ENCODE data around the gene HDAC4.
A peak's percentile ranks its signal among the peaks of the same experiment; 100 is the strongest.

HDAC4 gene

DNA sequence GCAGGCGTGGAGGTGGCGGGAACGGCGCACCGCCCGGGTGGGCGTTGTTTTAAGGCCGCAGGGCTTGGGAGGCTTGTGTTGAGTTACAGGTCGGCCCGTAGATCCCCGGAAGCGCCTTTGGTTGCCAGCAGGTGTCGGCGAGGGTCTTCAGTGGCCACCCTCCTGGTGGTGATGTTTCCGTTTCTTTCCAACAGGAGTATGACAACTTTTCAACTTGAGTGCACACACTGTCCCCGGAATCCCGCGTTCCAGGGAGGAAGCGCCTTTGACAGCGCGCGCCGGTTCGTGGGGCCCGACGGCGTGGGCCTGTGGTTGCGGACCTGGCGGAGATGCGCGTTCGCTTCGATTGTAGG lies 1.0 kb upstream of the HDAC4 start:
- no peak for DNase-seq (ENCODE audit: low read depth)
- H3K4me3 ChIP-seq (ENCODE audit: low read length) = peak overlapping the region; percentile 97
- TF ChIP-seq, protein P1, sequence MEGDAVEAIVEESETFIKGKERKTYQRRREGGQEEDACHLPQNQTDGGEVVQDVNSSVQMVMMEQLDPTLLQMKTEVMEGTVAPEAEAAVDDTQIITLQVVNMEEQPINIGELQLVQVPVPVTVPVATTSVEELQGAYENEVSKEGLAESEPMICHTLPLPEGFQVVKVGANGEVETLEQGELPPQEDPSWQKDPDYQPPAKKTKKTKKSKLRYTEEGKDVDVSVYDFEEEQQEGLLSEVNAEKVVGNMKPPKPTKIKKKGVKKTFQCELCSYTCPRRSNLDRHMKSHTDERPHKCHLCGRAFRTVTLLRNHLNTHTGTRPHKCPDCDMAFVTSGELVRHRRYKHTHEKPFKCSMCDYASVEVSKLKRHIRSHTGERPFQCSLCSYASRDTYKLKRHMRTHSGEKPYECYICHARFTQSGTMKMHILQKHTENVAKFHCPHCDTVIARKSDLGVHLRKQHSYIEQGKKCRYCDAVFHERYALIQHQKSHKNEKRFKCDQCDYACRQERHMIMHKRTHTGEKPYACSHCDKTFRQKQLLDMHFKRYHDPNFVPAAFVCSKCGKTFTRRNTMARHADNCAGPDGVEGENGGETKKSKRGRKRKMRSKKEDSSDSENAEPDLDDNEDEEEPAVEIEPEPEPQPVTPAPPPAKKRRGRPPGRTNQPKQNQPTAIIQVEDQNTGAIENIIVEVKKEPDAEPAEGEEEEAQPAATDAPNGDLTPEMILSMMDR (conservative IDR thresholded peaks at IDR 0.05; ENCODE audit: low read length) = peak; percentile 16

DNA sequence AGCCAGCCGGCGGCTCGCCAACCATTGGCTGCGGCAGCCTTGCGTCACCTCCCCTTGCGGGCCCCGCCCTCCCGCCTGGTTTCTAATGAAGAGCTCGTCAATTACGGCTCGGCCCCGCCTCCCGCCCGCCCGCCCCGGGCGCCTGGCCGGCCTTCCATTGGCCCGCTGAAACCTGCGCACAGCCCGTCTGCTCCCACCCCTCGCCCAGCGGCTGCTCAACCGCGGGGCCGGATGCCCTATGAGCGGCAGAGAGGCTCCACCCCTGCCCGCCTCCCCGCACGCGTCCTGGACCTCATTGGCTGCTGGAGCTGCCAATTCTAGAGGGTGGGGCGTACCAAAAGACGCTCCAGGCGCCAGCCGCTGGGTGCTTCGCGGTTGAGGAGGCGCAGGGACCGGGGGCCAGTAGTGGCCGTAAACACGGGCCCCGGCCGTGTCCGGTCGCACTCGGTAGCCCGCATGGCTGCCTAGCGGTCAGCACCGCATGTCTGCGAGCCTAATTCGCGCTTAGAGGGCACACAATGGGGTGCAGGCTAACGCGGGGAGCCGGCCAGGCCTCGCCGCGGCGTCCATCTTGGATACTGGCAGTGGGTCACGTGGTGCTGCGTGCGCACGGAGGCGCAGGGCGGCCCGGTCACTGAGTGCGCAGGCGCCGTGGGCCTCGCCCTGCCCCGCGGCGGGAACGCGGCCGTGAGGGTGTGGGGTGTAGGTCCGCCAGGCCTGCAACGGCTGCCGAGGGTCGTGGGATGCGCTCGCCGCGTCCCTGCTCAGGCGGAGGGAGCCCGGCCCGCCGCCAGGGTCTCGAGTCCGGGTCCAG lies 454 bp upstream of the HDAC4 start:
- DNase-seq (ENCODE audit: low read depth) = peak; percentile 99
- TF ChIP-seq, protein P1 (conservative IDR thresholded peaks at IDR 0.05; ENCODE audit: low read length) = no peak
- peak overlapping the region; percentile 97 for H3K4me3 ChIP-seq (ENCODE audit: low read length)

DNA sequence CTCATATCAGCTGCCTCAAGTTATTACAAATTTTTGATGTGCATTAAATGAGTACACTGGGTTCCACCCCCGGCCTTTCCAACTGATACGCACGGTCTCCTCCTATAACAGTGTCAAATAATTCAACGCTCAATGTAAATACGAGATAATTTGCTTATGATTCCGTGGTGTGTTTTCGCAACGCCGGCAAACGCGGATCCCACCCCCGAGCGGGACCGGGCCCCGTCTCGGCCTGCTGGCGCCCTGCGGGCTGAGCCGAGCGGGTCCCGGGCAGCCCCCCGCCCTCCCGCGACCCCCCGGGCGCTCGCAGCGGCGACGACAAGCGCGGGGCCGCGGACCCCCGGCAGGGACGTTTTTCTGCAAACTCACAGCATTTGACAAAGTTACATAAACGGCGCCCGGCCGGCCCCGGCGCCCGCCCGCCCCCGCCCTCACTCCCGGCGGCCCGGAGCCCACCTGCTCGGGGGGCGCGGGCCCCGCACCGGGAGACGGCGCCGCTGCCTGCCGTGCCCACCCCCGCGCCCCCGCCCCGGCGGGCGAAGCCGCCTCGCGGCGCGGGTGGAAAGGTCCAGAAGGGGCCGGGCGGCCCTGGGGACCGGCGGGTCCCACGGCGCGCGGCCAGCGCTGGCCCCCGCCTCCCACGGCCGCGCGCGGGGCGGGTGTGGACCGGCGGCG lies 762 bp downstream of the HDAC4 start:
- TF ChIP-seq, protein P1 (conservative IDR thresholded peaks at IDR 0.05; ENCODE audit: low read length) = no peak
- peak overlapping the region; percentile 66 for H3K4me3 ChIP-seq (ENCODE audit: low read length)
- DNase-seq (ENCODE audit: low read depth) = no peak

DNA sequence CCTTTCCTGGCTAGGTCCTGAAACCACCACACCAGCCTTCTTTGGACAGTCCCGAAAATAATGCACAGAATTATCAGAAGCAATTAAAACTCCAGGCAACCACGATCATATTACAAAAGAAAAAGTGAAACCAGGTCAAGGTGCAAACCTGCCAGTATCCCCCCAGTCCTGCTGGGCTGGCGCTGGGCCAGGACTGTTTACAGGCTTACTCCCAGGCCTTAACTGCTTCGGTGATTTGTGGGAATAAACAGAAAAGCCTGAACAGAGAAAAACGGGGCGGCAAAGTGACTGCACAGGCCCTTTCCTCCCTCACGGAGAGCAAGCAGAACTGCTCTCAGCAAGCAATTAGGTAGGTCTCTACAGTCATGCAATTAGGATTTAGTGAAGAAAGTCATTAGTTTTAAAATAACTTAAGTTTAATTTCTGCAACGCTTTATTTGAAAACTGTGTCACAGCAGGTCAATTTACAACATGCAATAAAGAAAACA lies 1.3 kb downstream of the HDAC4 start:
- peak; percentile 6 for DNase-seq (ENCODE audit: low read depth)
- peak overlapping the region; percentile 66 for H3K4me3 ChIP-seq (ENCODE audit: low read length)
- TF ChIP-seq, protein P1 (conservative IDR thresholded peaks at IDR 0.05; ENCODE audit: low read length) = no peak

DNA sequence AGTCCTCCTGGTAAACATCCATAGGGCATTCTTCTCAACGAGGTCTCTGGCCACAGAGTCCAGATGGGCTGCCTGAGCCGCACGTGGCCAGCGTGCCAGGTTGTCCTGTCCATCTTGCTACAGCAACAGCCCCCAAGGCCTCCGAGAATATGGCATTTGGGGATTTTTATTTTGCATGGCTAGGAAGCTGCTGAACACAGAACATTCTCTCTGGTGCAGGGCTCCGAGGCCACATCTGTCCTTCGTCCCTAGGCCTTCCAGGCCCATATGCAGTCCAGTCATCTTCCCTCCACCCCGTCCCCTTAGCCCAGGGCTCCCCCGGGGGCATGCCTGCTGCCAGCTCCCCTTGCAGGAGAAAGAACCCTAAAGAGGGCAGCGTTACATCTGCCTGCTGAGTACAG lies 2.3 kb downstream of the HDAC4 start:
- no peak for DNase-seq (ENCODE audit: low read depth)
- peak overlapping the region; percentile 66 for H3K4me3 ChIP-seq (ENCODE audit: low read length)

DNA sequence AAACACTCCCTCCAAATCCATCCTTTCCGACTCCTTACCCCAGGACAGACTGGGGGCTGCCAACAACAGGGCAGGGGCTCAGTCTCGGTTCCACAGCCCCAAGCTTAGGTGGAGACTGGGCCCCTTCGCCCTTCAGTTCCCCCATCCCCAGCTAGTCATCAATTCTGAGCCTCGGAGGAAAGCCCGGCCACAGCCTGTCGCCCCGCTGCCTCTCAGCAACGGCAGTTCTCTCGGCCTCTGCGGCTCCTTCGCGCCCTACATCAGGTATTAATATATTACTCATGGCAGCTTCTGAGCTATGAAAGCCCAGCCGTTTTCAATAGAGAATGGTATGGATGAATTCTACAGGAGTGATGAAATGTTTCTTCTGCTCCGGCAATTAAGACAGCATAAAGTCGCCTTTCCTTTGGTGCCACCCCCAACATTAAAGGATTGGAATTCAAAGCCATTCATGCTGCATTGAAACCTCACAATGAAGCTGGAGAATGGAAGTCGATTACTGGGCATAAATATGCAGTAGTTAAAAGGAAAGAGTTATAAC lies 2.8 kb downstream of the HDAC4 start:
- TF ChIP-seq, protein P1 (conservative IDR thresholded peaks at IDR 0.05; ENCODE audit: low read length) = no peak
- H3K4me3 ChIP-seq (ENCODE audit: low read length) = no peak overlapping the region

More for the DNA sequence above, 2.3 kb downstream of the HDAC4 start:
- TF ChIP-seq, protein P1 (conservative IDR thresholded peaks at IDR 0.05; ENCODE audit: low read length) = no peak; the same call in 1 of the 2 replicates

More for the DNA sequence above, 2.8 kb downstream of the HDAC4 start:
- DNase-seq (ENCODE audit: low read depth) = peak; percentile 36
